Activated CD4-positive, alpha-beta T cell treated with anti-CD3 and anti-CD28 coated beads for 36 hours (primary cell): ENCODE measurements around the gene MALL. TPM values are rescaled to one million over a fixed set of nuclear protein-coding genes. Genes with fewer than 3 reads are reported as not detected.
A peak's percentile ranks its signal among the peaks of the same experiment; 100 is the strongest.
"Not testable (repeated sequence)": the region's sequence is repeated elsewhere in the genome, so short reads cannot be mapped to it uniquely, and the experiment has no call there.

Experiments
- ATAC-seq: fragments of 200-7000 bp; cut with Tn5 transposase; one replicate; pipeline ENCODE4 v1.10.0; 2021; ENCODE audit warnings: mild to moderate bottlenecking, moderate library complexity
- CTCF ChIA-PET: fragments of 350-600 bp; sonication (Branson Sonifier 250); formaldehyde crosslinking; loops from one replicate; lab custom pipeline; 2021; ENCODE audit warnings: antibody characterized with exemption; lab: Charles Lee
- POLR2A ChIA-PET: fragments of 350-600 bp; sonication (Branson Sonifier 250); formaldehyde crosslinking; loops from one replicate; lab custom pipeline; 2021; ENCODE audit warnings: antibody characterized with exemption, inconsistent platforms; lab: Charles Lee
- DNase-seq: peaks from one replicate; pipeline ENCODE4 v3.0.0-alpha.2; 2020
- H3K27ac Mint-ChIP-seq: one replicate; pipeline ENCODE4 v1.8.0; 2021; ENCODE audit warnings: mixed read lengths
- H3K27me3 Mint-ChIP-seq: one replicate; pipeline ENCODE4 v1.8.0; 2021; ENCODE audit warnings: mixed read lengths
- H3K36me3 Mint-ChIP-seq: one replicate; pipeline ENCODE4 v1.8.0; 2021; ENCODE audit warnings: low read depth, mixed read lengths
- H3K4me1 Mint-ChIP-seq: one replicate; pipeline ENCODE4 v1.8.0; 2021; ENCODE audit warnings: mixed read lengths
- H3K4me3 Mint-ChIP-seq: one replicate; pipeline ENCODE4 v1.8.0; 2021; ENCODE audit warnings: mild to moderate bottlenecking, moderate library complexity, mixed read lengths
- H3K9me3 Mint-ChIP-seq: one replicate; pipeline ENCODE4 v1.8.0; 2021; ENCODE audit warnings: low read depth, mixed read lengths
- intact Hi-C, 2 experiments: fragments of 100-400 bp; cut with DNase I in 1 of 2; cut with micrococcal nuclease in 1 of 2; formaldehyde crosslinking; loops; one replicate each; pipeline versions ENCODE4 v1.14.2 to v1.15.1; 2022 to 2024; cut with DNase I, micrococcal nuclease
- total RNA-seq, 2 experiments: library from RNA; stranded (reverse); gene quantifications; one replicate each; pipeline ENCODE4 v1.2.3, GENCODE V29; 2021

The MALL gene
- total RNA-seq, 2 experiments from 2014 or later = 1.6 to 2.0 TPM

GRCh38 chr2:110103061-110103961 lies 12.3 kb downstream of the MALL start:
- Mint-ChIP-seq H3K36me3 (no peaks in the 10 kb centered on the region), H3K9me3 (no peaks in the 10 kb centered on the region), H3K27me3 (peaks cover 30% of the 10 kb centered on the region), H3K27ac (no peak overlapping the region), H3K4me1 (peaks cover 17% of the 10 kb centered on the region), H3K4me3 (no peak overlapping the region)
- no peak for DNase-seq
- ChIA-PET CTCF (interaction anchor here (0.7 kb wide), 1 partner anchor 79 kb away, joined by 4 read pairs; no protein-coding TSS in a partner anchor), POLR2A (no interaction called here)
- no peak for ATAC-seq
- intact Hi-C loops = no loop called here

GRCh38 chr2:110101901-110102803 lies 13.5 kb downstream of the MALL start:
- Mint-ChIP-seq H3K27ac (no peak overlapping the region), H3K27me3 (peaks cover 23% of the 10 kb centered on the region), H3K4me3 (no peak overlapping the region), H3K9me3 (no peaks in the 10 kb centered on the region), H3K36me3 (no peaks in the 10 kb centered on the region), H3K4me1 (peaks cover 17% of the 10 kb centered on the region)
- no peak for DNase-seq
- ATAC-seq = no peak
- POLR2A ChIA-PET = no interaction called here
- CTCF ChIA-PET = interaction anchor here (0.7 kb wide), 1 partner anchor 80 kb away, joined by 4 read pairs; no protein-coding TSS in a partner anchor
- intact Hi-C loops = no loop called here

DNA sequence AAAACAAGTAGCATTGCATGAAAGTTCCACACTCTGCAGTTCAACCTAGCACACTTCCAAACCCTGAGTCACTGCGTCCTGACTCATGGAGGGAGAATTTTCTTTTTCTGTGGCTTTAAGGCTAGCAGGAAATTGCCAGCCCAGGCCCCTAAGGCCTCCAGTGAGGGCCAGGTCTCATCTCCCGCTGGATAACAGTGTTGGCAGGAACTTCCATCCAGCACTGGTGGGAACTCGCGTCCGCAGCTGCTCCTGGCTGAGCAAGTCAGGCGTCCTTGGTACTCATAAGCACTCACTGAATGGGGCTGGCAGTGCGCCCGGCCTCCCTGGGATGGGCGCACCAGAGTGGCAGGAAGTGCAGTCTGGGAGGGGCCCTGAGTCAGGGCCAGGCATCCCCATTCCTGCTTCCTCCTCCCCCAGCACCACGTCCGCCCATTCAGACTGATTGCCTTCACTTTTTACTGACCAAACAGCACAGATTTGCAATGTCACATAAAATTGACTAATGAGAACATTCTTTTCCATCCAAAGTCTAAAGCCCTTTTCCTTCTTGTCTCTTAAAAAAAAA lies 14.3 kb downstream of the MALL start:
- Mint-ChIP-seq H3K9me3 (no peaks in the 10 kb centered on the region), H3K27ac (peak overlapping the region; percentile 49), H3K36me3 (no peaks in the 10 kb centered on the region), H3K27me3 (peaks cover 19% of the 10 kb centered on the region), H3K4me3 (no peak overlapping the region), H3K4me1 (peaks cover 17% of the 10 kb centered on the region)
- ChIA-PET CTCF (no interaction called here), POLR2A (no interaction called here)
- ATAC-seq = peak; percentile 64
- intact Hi-C loops = no loop called here
- DNase-seq = peak; percentile 41

DNA sequence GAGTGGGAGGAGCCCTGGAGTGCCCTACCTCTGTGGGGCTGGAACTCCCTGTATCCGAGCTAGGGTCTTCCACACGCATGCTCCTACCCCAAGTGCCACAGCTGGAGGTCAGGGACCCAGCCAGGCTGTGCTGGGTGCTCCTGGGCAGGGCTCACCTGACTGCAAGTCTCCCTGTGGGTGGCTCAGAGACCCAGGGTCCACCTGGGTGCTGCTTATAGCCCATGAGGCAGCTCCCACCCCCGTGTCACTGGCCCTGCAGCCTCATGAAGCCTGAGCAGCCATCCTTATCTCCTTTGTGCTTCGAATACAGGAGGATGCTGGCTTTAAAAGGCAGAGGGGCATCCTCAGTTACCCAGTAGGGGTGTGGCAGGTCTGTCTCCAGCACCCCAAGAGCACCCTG lies 14.7 kb downstream of the MALL start:
- Mint-ChIP-seq H3K27me3 (peaks cover 19% of the 10 kb centered on the region), H3K4me1 (peaks cover 14% of the 10 kb centered on the region)
- CTCF ChIA-PET, H3K9me3 Mint-ChIP-seq, H3K27ac Mint-ChIP-seq, H3K36me3 Mint-ChIP-seq, intact Hi-C loops, POLR2A ChIA-PET, DNase-seq, H3K4me3 Mint-ChIP-seq: not testable (repeated sequence)
- peak; percentile 23 for ATAC-seq

DNA sequence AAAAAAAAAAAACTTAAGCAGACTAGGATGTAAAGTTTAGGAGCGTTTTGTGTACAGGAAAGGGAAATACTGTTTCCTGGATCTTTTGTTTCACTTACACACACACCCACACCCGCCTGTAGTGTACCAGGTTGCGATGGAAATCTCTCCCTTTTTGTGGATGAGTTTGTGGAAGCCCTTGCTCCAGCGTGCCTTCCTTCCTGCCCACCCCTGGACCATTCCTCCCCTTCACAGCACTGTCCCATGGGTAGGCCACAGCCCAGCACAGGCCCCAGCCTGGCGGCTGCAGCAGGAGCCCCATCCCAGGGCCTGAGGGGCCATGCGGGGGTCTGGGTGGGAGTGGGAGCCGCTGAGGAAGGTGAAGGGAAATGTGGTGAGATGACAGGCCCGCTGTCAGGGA lies 15.1 kb downstream of the MALL start:
- Mint-ChIP-seq H3K4me3 (no peak overlapping the region), H3K4me1 (peaks cover 12% of the 10 kb centered on the region), H3K36me3 (no peaks in the 10 kb centered on the region), H3K27ac (no peak overlapping the region), H3K9me3 (no peaks in the 10 kb centered on the region), H3K27me3 (peaks cover 17% of the 10 kb centered on the region)
- no peak for DNase-seq
- no peak for ATAC-seq
- CTCF ChIA-PET = no interaction called here
- POLR2A ChIA-PET = no interaction called here
- intact Hi-C loops = no loop called here

GRCh38 chr2:110099471-110100225 lies 16.0 kb downstream of the MALL start:
- Mint-ChIP-seq H3K27me3 (peaks cover 10% of the 10 kb centered on the region), H3K27ac (no peak overlapping the region)

GRCh38 chr2:110099038-110099425 lies 16.6 kb downstream of the MALL start:
- DNase-seq = no peak
- intact Hi-C loops = no loop called here
- ChIA-PET POLR2A (no interaction called here), CTCF (no interaction called here)
- Mint-ChIP-seq H3K9me3 (no peaks in the 10 kb centered on the region), H3K36me3 (no peaks in the 10 kb centered on the region), H3K27me3 (peaks cover 8% of the 10 kb centered on the region), H3K4me1 (peaks cover 12% of the 10 kb centered on the region), H3K27ac (no peak overlapping the region), H3K4me3 (no peak overlapping the region)
- ATAC-seq = no peak

More at GRCh38 chr2:110099471-110100225, 16.0 kb downstream of the MALL start:
- intact Hi-C loops = no loop called here
- H3K9me3 Mint-ChIP-seq = no peaks in the 10 kb centered on the region
- H3K4me1 Mint-ChIP-seq = peaks cover 12% of the 10 kb centered on the region
- ChIA-PET CTCF (no interaction called here), POLR2A (no interaction called here)
- DNase-seq (no peak), ATAC-seq (no peak)
- no peak overlapping the region for H3K4me3 Mint-ChIP-seq
- no peaks in the 10 kb centered on the region for H3K36me3 Mint-ChIP-seq

GRCh38 chr2:110097506-110098220 lies 18.0 kb downstream of the MALL start:
- no peak for ATAC-seq
- Mint-ChIP-seq H3K4me3 (no peak overlapping the region), H3K9me3 (no peaks in the 10 kb centered on the region), H3K4me1 (peaks cover 12% of the 10 kb centered on the region), H3K27ac (no peak overlapping the region), H3K27me3 (peaks cover 5% of the 10 kb centered on the region), H3K36me3 (no peaks in the 10 kb centered on the region)
- POLR2A ChIA-PET = no interaction called here
- no peak for DNase-seq
- CTCF ChIA-PET = no interaction called here
- intact Hi-C loops = no loop called here

DNA sequence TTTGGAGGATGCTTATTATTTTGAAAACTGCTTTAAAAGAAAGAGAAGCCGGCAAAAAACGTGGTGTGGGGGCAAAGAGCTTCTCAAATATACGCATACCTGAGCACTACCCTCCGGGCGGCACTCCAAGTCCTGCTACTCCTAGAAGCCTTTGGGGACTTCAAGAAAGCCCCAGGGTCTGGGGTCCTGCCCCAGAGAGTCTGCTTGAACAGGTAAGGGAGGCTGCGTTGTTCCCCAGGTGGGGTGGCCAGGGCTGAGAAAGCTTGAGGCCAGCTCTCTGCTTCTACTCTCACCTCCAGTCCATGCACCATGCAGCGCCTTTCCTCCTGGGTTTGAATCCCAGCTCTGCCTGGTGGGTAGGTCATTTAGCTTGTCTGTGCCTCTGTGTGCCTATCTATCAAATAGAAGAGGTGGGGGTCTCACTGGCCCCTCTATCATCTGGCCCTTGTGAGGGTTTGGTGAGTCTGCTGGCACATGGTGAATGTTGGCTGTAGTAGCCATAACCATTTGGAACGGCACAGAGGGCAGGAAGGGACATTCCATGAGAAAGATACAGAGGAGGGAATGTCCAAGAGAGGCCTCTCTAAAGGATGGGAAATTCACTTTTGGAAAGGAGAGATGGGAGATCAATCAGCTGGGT lies 19.5 kb downstream of the MALL start:
- intact Hi-C loops = no loop called here
- Mint-ChIP-seq H3K27ac (no peak overlapping the region), H3K4me1 (peaks cover 2% of the 10 kb centered on the region), H3K4me3 (no peak overlapping the region), H3K9me3 (no peaks in the 10 kb centered on the region), H3K27me3 (peaks cover 3% of the 10 kb centered on the region), H3K36me3 (no peaks in the 10 kb centered on the region)
- DNase-seq (no peak), ATAC-seq (no peak)
- ChIA-PET CTCF (interaction anchor here (1.3 kb wide), 1 partner anchor 61 kb away, joined by 3 read pairs; no protein-coding TSS in a partner anchor), POLR2A (no interaction called here)

GRCh38 chr2:110094884-110095534 lies 20.6 kb downstream of the MALL start:
- not testable (repeated sequence) for H3K9me3 Mint-ChIP-seq, ATAC-seq, H3K27me3 Mint-ChIP-seq

More at GRCh38 chr2:110094884-110095534, 20.6 kb downstream of the MALL start:
- CTCF ChIA-PET = interaction anchor here (1.3 kb wide), 1 partner anchor 62 kb away, joined by 3 read pairs; no protein-coding TSS in a partner anchor
- H3K4me3 Mint-ChIP-seq, intact Hi-C loops, POLR2A ChIA-PET, H3K27ac Mint-ChIP-seq, DNase-seq, H3K36me3 Mint-ChIP-seq, H3K4me1 Mint-ChIP-seq: not testable (repeated sequence)
